ENCODE data around the gene KCTD20. TPM values are rescaled to one million over a fixed set of nuclear protein-coding genes. Genes with fewer than 3 reads are reported as not detected.

KCTD20 gene
- total and polyA plus RNA-seq, 5 donors from 2014 or later = 35.4 to 47.8 (median 41.7) TPM

- H3K27ac ChIP-seq (ENCODE audit: insufficient read depth, low read length, poor library complexity, severe bottlenecking) = no peak overlapping the region
- H3K9me3 Mint-ChIP-seq = peaks cover 0 to 2% (median 0%) of the 10 kb centered on the region in 7 donors
- peaks cover 13% of the 10 kb centered on the region for H3K27me3 Mint-ChIP-seq
- H3K27ac Mint-ChIP-seq = no peak overlapping the region
- DNase-seq = no peak
- H3K36me3 ChIP-seq (ENCODE audit: control insufficient read depth, insufficient read depth, low read length) = no peaks in the 10 kb centered on the region
- peaks cover 0 to 10% (median 6%) of the 10 kb centered on the region in 4 donors for H3K4me1 Mint-ChIP-seq
- H3K36me3 Mint-ChIP-seq = no peaks in the 10 kb centered on the region
- H3K4me3 ChIP-seq (ENCODE audit: low read depth, low read length) = no peak overlapping the region
- no peaks in the 10 kb centered on the region for H3K9me3 ChIP-seq (ENCODE audit: control insufficient read depth in 2 of 2, low read length in 2 of 2)
- H3K27me3 ChIP-seq (ENCODE audit: control insufficient read depth, insufficient read depth, low read length) = no peaks in the 10 kb centered on the region
- no peak for ATAC-seq (ENCODE audit: low read depth in 2 of 2)
- peaks cover 6% of the 10 kb centered on the region for H3K4me1 ChIP-seq (ENCODE audit: control insufficient read depth, insufficient read depth, low read length, poor library complexity, severe bottlenecking)
- no peak overlapping the region for H3K4me3 Mint-ChIP-seq
These were observed 24.2 kb upstream of the KCTD20 start for GRCh38 chr6:36418558-36418957.

DNA sequence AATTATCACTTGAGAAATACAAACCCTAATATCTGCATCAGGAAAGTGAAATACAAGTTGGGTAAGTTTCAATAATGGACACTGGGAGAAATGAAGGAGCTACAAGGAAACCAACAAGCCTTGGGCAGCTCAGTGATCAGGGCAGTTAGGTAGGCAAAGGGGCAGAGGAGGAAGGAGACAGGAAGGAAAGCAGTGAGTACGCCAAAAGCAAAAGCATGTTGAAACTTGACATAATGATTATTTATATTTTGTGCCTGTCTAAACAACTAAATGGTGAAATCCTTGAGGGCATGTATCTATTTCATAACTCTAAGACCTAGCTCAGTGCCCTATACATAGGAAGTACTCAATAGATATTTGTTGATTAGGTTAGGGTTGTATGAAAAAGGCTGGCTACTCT, 23.5 kb upstream of the KCTD20 start:
- no peak overlapping the region for H3K4me3 Mint-ChIP-seq
- H3K27me3 ChIP-seq (ENCODE audit: control insufficient read depth, insufficient read depth, low read length) = no peaks in the 10 kb centered on the region
- H3K27me3 Mint-ChIP-seq = peaks cover 13% of the 10 kb centered on the region
- H3K36me3 ChIP-seq (ENCODE audit: control insufficient read depth, insufficient read depth, low read length) = no peaks in the 10 kb centered on the region
- H3K9me3 Mint-ChIP-seq = no peaks in the 10 kb centered on the region
- ATAC-seq (ENCODE audit: low read depth in 2 of 2) (no peak), DNase-seq (no peak)
- no peak overlapping the region for H3K27ac ChIP-seq (ENCODE audit: insufficient read depth, low read length, poor library complexity, severe bottlenecking)
- peaks cover 10% of the 10 kb centered on the region for H3K4me1 ChIP-seq (ENCODE audit: control insufficient read depth, insufficient read depth, low read length, poor library complexity, severe bottlenecking)
- no peaks in the 10 kb centered on the region for H3K36me3 Mint-ChIP-seq
- no peaks in the 10 kb centered on the region for H3K9me3 ChIP-seq (ENCODE audit: control insufficient read depth in 2 of 2, low read length in 2 of 2)
- peak overlapping the region in 1 of 3 donors; percentile 65 for H3K27ac Mint-ChIP-seq
- H3K4me1 Mint-ChIP-seq = peaks cover 0 to 15% (median 7%) of the 10 kb centered on the region in 4 donors
- H3K4me3 ChIP-seq (ENCODE audit: low read depth, low read length) = no peak overlapping the region

DNA sequence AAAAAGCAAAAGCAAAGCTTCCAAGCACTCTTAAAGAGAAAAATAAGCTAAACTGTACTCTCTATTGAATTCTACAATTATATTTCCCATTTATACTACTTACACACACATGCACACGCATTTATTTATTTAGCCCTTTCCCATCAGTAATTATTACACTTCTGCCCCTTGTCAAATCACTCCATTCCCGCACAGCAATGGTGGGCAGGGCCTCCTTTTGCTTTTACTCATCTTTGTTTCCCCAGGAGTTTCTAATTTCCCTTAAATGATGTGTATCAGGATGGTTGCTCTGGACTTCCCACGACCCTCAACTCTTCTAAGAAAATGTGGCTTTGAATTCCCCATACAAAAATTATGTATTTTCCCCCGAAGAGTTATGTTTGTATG, 20.1 kb upstream of the KCTD20 start:
- no peaks in the 10 kb centered on the region for H3K27me3 ChIP-seq (ENCODE audit: control insufficient read depth, insufficient read depth, low read length)
- H3K9me3 ChIP-seq (ENCODE audit: control insufficient read depth in 2 of 2, low read length in 2 of 2) = no peaks in the 10 kb centered on the region
- Mint-ChIP-seq H3K9me3 (no peaks in the 10 kb centered on the region), H3K27me3 (no peaks in the 10 kb centered on the region), H3K27ac (peak overlapping the region; percentile 76 to 96 (median 87)), H3K4me3 (peak overlapping the region; percentile 86 to 95 (median 92)), H3K36me3 (no peaks in the 10 kb centered on the region), H3K4me1 (peaks cover 0 to 15% (median 7%) of the 10 kb centered on the region in 4 donors)
- no peak for ATAC-seq (ENCODE audit: low read depth in 2 of 2)
- peaks cover 10% of the 10 kb centered on the region for H3K4me1 ChIP-seq (ENCODE audit: control insufficient read depth, insufficient read depth, low read length, poor library complexity, severe bottlenecking)
- DNase-seq = no peak
- H3K27ac ChIP-seq (ENCODE audit: insufficient read depth, low read length, poor library complexity, severe bottlenecking) = peak overlapping the region; percentile 80
- no peaks in the 10 kb centered on the region for H3K36me3 ChIP-seq (ENCODE audit: control insufficient read depth, insufficient read depth, low read length)
- peak overlapping the region; percentile 77 for H3K4me3 ChIP-seq (ENCODE audit: low read depth, low read length)

- DNase-seq (peak; percentile 96 to 98 (median 97)), ATAC-seq (ENCODE audit: low read depth in 2 of 2) (peak; percentile 98 to 99)
- Mint-ChIP-seq H3K4me3 (peak overlapping the region; percentile 86 to 95 (median 92)), H3K36me3 (no peaks in the 10 kb centered on the region), H3K9me3 (no peaks in the 10 kb centered on the region), H3K27me3 (no peaks in the 10 kb centered on the region), H3K27ac (peak overlapping the region; percentile 76 to 96 (median 87)), H3K4me1 (peaks cover 0 to 15% (median 7%) of the 10 kb centered on the region in 4 donors)
- peaks cover 10% of the 10 kb centered on the region for H3K4me1 ChIP-seq (ENCODE audit: control insufficient read depth, insufficient read depth, low read length, poor library complexity, severe bottlenecking)
- H3K27ac ChIP-seq (ENCODE audit: insufficient read depth, low read length, poor library complexity, severe bottlenecking) = peak overlapping the region; percentile 80
- no peaks in the 10 kb centered on the region for H3K27me3 ChIP-seq (ENCODE audit: control insufficient read depth, insufficient read depth, low read length)
- H3K4me3 ChIP-seq (ENCODE audit: low read depth, low read length) = peak overlapping the region; percentile 86
- no peaks in the 10 kb centered on the region for H3K36me3 ChIP-seq (ENCODE audit: control insufficient read depth, insufficient read depth, low read length)
- H3K9me3 ChIP-seq (ENCODE audit: control insufficient read depth in 2 of 2, low read length in 2 of 2) = no peaks in the 10 kb centered on the region
These were observed 19.5 kb upstream of the KCTD20 start for GRCh38 chr6:36423101-36423824.

- Histone ChIP-seq H3K4me1 (ENCODE audit: control insufficient read depth, insufficient read depth, low read length, poor library complexity, severe bottlenecking) (peaks cover 10% of the 10 kb centered on the region), H3K4me3 (ENCODE audit: low read depth, low read length) (no peak overlapping the region), H3K27ac (ENCODE audit: insufficient read depth, low read length, poor library complexity, severe bottlenecking) (no peak overlapping the region), H3K27me3 (ENCODE audit: control insufficient read depth, insufficient read depth, low read length) (no peaks in the 10 kb centered on the region), H3K9me3 (ENCODE audit: control insufficient read depth in 2 of 2, low read length in 2 of 2) (no peaks in the 10 kb centered on the region), H3K36me3 (ENCODE audit: control insufficient read depth, insufficient read depth, low read length) (no peaks in the 10 kb centered on the region)
- Mint-ChIP-seq H3K27me3 (no peaks in the 10 kb centered on the region), H3K27ac (no peak overlapping the region), H3K36me3 (no peaks in the 10 kb centered on the region), H3K9me3 (no peaks in the 10 kb centered on the region), H3K4me1 (peaks cover 0 to 15% (median 7%) of the 10 kb centered on the region in 4 donors), H3K4me3 (peak overlapping the region in 2 of 4 donors; percentile 36 to 49)
- DNase-seq (no peak), ATAC-seq (ENCODE audit: low read depth in 2 of 2) (no peak)
These were observed 16.2 kb upstream of the KCTD20 start for GRCh38 chr6:36426622-36427021.

DNA sequence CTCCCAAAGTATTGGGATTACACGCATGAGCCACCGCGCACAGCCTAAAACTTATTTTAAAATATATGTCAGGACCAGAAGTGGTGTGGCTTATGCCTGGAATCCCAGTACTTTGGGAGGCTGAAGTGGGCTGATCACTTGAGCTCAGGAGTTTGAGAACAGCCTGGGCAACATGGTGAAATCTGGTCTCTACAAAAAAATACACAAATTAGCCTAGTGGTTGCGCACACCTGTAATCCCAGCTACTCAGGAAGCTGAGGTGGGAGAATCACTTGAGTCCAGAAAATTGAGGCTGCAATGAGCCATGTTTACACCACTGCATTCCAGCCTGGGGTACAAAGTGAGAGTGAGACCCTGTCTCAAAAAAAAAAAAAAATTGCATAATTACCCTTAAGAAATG, 13.9 kb upstream of the KCTD20 start:
- H3K9me3 ChIP-seq (ENCODE audit: control insufficient read depth in 2 of 2, low read length in 2 of 2) = no peaks in the 10 kb centered on the region
- H3K4me1 ChIP-seq (ENCODE audit: control insufficient read depth, insufficient read depth, low read length, poor library complexity, severe bottlenecking) = peaks cover under 1% of the 10 kb centered on the region
- Mint-ChIP-seq H3K27ac (peak overlapping the region in 1 of 3 donors; percentile 43), H3K9me3 (no peaks in the 10 kb centered on the region), H3K27me3 (peaks cover 7% of the 10 kb centered on the region), H3K36me3 (no peaks in the 10 kb centered on the region), H3K4me1 (peaks cover 0 to under 1% (median under 1%) of the 10 kb centered on the region in 4 donors), H3K4me3 (no peak overlapping the region)
- H3K27me3 ChIP-seq (ENCODE audit: control insufficient read depth, insufficient read depth, low read length) = no peaks in the 10 kb centered on the region
- H3K27ac ChIP-seq (ENCODE audit: insufficient read depth, low read length, poor library complexity, severe bottlenecking) = no peak overlapping the region
- H3K4me3 ChIP-seq (ENCODE audit: low read depth, low read length) = no peak overlapping the region
- no peaks in the 10 kb centered on the region for H3K36me3 ChIP-seq (ENCODE audit: control insufficient read depth, insufficient read depth, low read length)
- DNase-seq (no peak), ATAC-seq (ENCODE audit: low read depth in 2 of 2) (no peak)

DNA sequence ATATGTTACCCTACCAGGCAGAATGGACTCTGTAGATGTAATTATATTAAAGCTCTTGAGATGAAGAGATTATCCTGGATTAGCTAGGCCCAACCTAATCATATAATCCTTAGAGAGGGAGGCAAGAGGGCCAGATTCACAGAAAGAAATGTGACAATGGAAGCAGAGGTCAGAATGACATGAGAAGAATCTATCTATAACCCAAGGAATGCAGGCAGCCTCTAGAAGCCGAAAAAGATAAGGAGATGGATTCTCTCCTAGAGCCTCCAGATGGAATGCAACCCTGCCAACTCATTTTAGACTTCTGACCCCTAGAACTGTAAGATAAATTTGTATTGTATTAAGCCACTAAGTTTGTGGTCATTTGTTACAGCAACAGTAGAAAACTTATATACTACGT, 12.4 kb upstream of the KCTD20 start:
- Mint-ChIP-seq H3K4me3 (no peak overlapping the region), H3K27ac (no peak overlapping the region), H3K4me1 (no peaks in the 10 kb centered on the region), H3K9me3 (no peaks in the 10 kb centered on the region), H3K27me3 (peaks cover 7% of the 10 kb centered on the region), H3K36me3 (no peaks in the 10 kb centered on the region)
- Histone ChIP-seq H3K9me3 (ENCODE audit: control insufficient read depth in 2 of 2, low read length in 2 of 2) (no peaks in the 10 kb centered on the region), H3K4me3 (ENCODE audit: low read depth, low read length) (no peak overlapping the region), H3K36me3 (ENCODE audit: control insufficient read depth, insufficient read depth, low read length) (no peaks in the 10 kb centered on the region), H3K27me3 (ENCODE audit: control insufficient read depth, insufficient read depth, low read length) (no peaks in the 10 kb centered on the region), H3K4me1 (ENCODE audit: control insufficient read depth, insufficient read depth, low read length, poor library complexity, severe bottlenecking) (no peaks in the 10 kb centered on the region), H3K27ac (ENCODE audit: insufficient read depth, low read length, poor library complexity, severe bottlenecking) (no peak overlapping the region)
- DNase-seq = no peak
- ATAC-seq (ENCODE audit: low read depth in 2 of 2) = no peak

- H3K4me1 ChIP-seq (ENCODE audit: control insufficient read depth, insufficient read depth, low read length, poor library complexity, severe bottlenecking) = no peaks in the 10 kb centered on the region
- H3K4me3 ChIP-seq (ENCODE audit: low read depth, low read length) = no peak overlapping the region
- no peaks in the 10 kb centered on the region for H3K9me3 ChIP-seq (ENCODE audit: control insufficient read depth in 2 of 2, low read length in 2 of 2)
- Mint-ChIP-seq H3K9me3 (no peaks in the 10 kb centered on the region), H3K27ac (no peak overlapping the region), H3K36me3 (no peaks in the 10 kb centered on the region), H3K4me1 (no peaks in the 10 kb centered on the region), H3K27me3 (peaks cover 7% of the 10 kb centered on the region), H3K4me3 (no peak overlapping the region)
- H3K36me3 ChIP-seq (ENCODE audit: control insufficient read depth, insufficient read depth, low read length) = no peaks in the 10 kb centered on the region
- H3K27me3 ChIP-seq (ENCODE audit: control insufficient read depth, insufficient read depth, low read length) = no peaks in the 10 kb centered on the region
- no peak for DNase-seq
- H3K27ac ChIP-seq (ENCODE audit: insufficient read depth, low read length, poor library complexity, severe bottlenecking) = no peak overlapping the region
- no peak for ATAC-seq (ENCODE audit: low read depth in 2 of 2)
These were observed 11.6 kb upstream of the KCTD20 start for GRCh38 chr6:36431197-36431596.

Measured in CD4-positive, CD25-positive, alpha-beta regulatory T cell (primary cell).